HCT116 (cell line): ENCODE results near the gene SSH2. TPM values are rescaled to one million over a fixed set of nuclear protein-coding genes. Genes with fewer than 3 reads are reported as not detected.

Experiments
- ATAC-seq: fragments of 200-7000 bp; cut with Tn5 transposase; 2 replicates; pipeline ENCODE4 v1.9.1; 2020; ENCODE audit warnings: mild to moderate bottlenecking, moderate library complexity
- BruUV-seq: library from RNA; stranded (reverse); fragments of 400-500 nt; replicated peaks from 2 replicates; lab custom pipeline; 2021; lab: Mats Ljungman, UMichigan
- CTCF ChIA-PET: fragments of 300-600 bp; sonication (Branson Sonifier 250); formaldehyde crosslinking; loops from one replicate; lab custom pipeline; 2021; ENCODE audit warnings: antibody characterized with exemption; lab: Charles Lee
- POLR2A ChIA-PET: fragments of 300-600, 350-600 bp; sonication (Branson Sonifier 250); formaldehyde crosslinking; loops from one replicate; lab custom pipeline; 2021; ENCODE audit warnings: antibody characterized with exemption; lab: Charles Lee
- RAD21 ChIA-PET, 2 experiments: fragments of 300-600 bp; sonication (Branson Sonifier 250); formaldehyde crosslinking; loops; one replicate each; lab custom pipeline; 2023; ENCODE audit warnings: low total read pairs in 2 of 2; ENCODE audit not compliant: uncharacterized antibody in 2 of 2, unreplicated experiment in 2 of 2, low non-redundant PET in 1 of 2; lab: Charles Lee
- DNase-seq: peaks from one replicate; pipeline ENCODE4 v3.0.0-alpha.2; 2010; ENCODE audit warnings: low read depth, low spot score
- H2AFZ ChIP-seq: fragments of 200-600 bp; shearing (Covaris generic), sonication (generic); 2 replicates; pipeline ENCODE4 v1.6.1; 2017; ENCODE audit warnings: low read depth, mixed run types, mixed read lengths, antibody characterized with exemption, low read length; ENCODE audit not compliant: poor library complexity, severe bottlenecking
- H3K27ac ChIP-seq: 2 replicates; pipeline ENCODE4 v1.5.1; 2012; ENCODE audit warnings: low read depth, low read length
- H3K27me3 ChIP-seq: fragments of 200-600 bp; sonication (generic); 2 replicates; pipeline ENCODE4 v1.6.1; 2016; ENCODE audit warnings: mixed run types, low read length, mixed read lengths; ENCODE audit not compliant: insufficient read depth
- H3K36me3 ChIP-seq, 2 experiments: fragments of 200-500 bp in 1 of 2; fragments of 200-600 bp in 1 of 2; sonication (Bioruptor generic) in 1 of 2; sonication (generic) in 1 of 2; 2 replicates each; pipeline versions ENCODE4 v1.5.1 to v1.6.1; 2014 to 2016; ENCODE audit warnings: low read length in 2 of 2, inconsistent platforms in 1 of 2, mixed read lengths in 1 of 2, mixed run types in 1 of 2; ENCODE audit not compliant: insufficient read depth in 2 of 2, control insufficient read depth in 1 of 2
- H3K4me1 ChIP-seq, 2 experiments: fragments of 200-600 bp in 1 of 2; sonication (generic) in 1 of 2; 2 replicates each; pipeline versions ENCODE4 v1.5.1 to v1.6.1; 2012 to 2017; ENCODE audit warnings: low read length in 2 of 2, inconsistent platforms in 1 of 2, mild to moderate bottlenecking in 1 of 2, mixed read lengths in 1 of 2, mixed run types in 1 of 2, moderate library complexity in 1 of 2; ENCODE audit not compliant: insufficient read depth in 2 of 2, control insufficient read depth in 1 of 2
- H3K4me2 ChIP-seq: fragments of 200-600 bp; sonication (generic); 2 replicates; pipeline ENCODE4 v1.6.1; 2017; ENCODE audit warnings: mixed run types, low read length, mixed read lengths
- H3K4me3 ChIP-seq, 2 experiments: fragments of 200-600 bp in 1 of 2; sonication (generic) in 1 of 2; replicated peaks in 1 of 2; 2 replicates each; pipeline ENCODE4 v1.5.1; 2011 to 2016; ENCODE audit warnings: low read length in 2 of 2, control low read depth in 1 of 2, low read depth in 1 of 2, mild to moderate bottlenecking in 1 of 2, mixed read lengths in 1 of 2, mixed run types in 1 of 2
- H3K79me2 ChIP-seq: fragments of 200-600 bp; sonication (generic); 2 replicates; pipeline ENCODE4 v1.6.1; 2017; ENCODE audit warnings: mild to moderate bottlenecking, mixed run types, low read length, moderate library complexity, mixed read lengths; ENCODE audit not compliant: insufficient read depth
- H3K9ac ChIP-seq: fragments of 200-600 bp; sonication (generic); 2 replicates; pipeline ENCODE4 v1.6.1; 2016; ENCODE audit warnings: low read length, mixed read lengths
- H3K9me2 ChIP-seq: fragments of 200-600 bp; sonication (generic), shearing (Covaris generic); 2 replicates; pipeline ENCODE4 v1.6.1; 2017; ENCODE audit warnings: mixed run types, mild to moderate bottlenecking, moderate library complexity; ENCODE audit not compliant: insufficient read depth
- H3K9me3 ChIP-seq, 2 experiments: fragments of 200-500 bp in 1 of 2; fragments of 200-600 bp in 1 of 2; sonication (Bioruptor generic) in 1 of 2; sonication (generic) in 1 of 2; 2 replicates each; pipeline ENCODE4 v1.6.1; 2014 to 2017; ENCODE audit warnings: low read length in 2 of 2, mixed read lengths in 2 of 2, inconsistent platforms in 1 of 2, low read depth in 1 of 2, mild to moderate bottlenecking in 1 of 2, mixed run types in 1 of 2, moderate library complexity in 1 of 2; ENCODE audit not compliant: control insufficient read depth in 1 of 2, insufficient read depth in 1 of 2
- H4K20me1 ChIP-seq: fragments of 200-600 bp; sonication (generic), shearing (Covaris generic); 2 replicates; pipeline ENCODE4 v1.6.1; 2017; ENCODE audit warnings: mixed run types, mild to moderate bottlenecking, moderate library complexity; ENCODE audit not compliant: insufficient read depth
- CTCF ChIP-seq, 3 experiments: fragments of 200-600 bp in 1 of 3; sonication (generic) in 1 of 3; IDR thresholded peaks in 2 of 3; conservative IDR thresholded peaks in 1 of 3; 2 replicates each; pipeline ENCODE4 v1.5.1; 2012 to 2017; ENCODE audit warnings: low read depth in 2 of 3, low read length in 2 of 3, antibody characterized with exemption in 1 of 3, borderline replicate concordance in 1 of 3, control low read depth in 1 of 3, mild to moderate bottlenecking in 1 of 3, mixed read lengths in 1 of 3, mixed run types in 1 of 3, moderate library complexity in 1 of 3; ENCODE audit not compliant: insufficient read depth in 1 of 3
- ELF1 ChIP-seq: IDR thresholded peaks from 2 replicates; pipeline ENCODE4 v1.6.1; 2012; ENCODE audit warnings: low read depth, borderline replicate concordance
- JUND ChIP-seq: IDR thresholded peaks from 2 replicates; pipeline ENCODE4 v1.6.1; 2012
- POLR2AphosphoS5 ChIP-seq: IDR thresholded peaks from 2 replicates; pipeline ENCODE4 v1.6.1; 2011; ENCODE audit warnings: mild to moderate bottlenecking, low read depth, low read length, moderate library complexity
- RAD21 ChIP-seq: IDR thresholded peaks from 2 replicates; pipeline ENCODE4 v1.6.1; 2012; ENCODE audit warnings: low read depth, mild to moderate bottlenecking
- SRF ChIP-seq: IDR thresholded peaks from 2 replicates; pipeline ENCODE4 v1.6.1; 2012; ENCODE audit warnings: low read depth
- ZBTB33 ChIP-seq: IDR thresholded peaks from 2 replicates; pipeline ENCODE4 v1.6.1; 2011; ENCODE audit warnings: mild to moderate bottlenecking, low read length, moderate library complexity; ENCODE audit not compliant: insufficient replicate concordance; ENCODE audit errors: extremely low read depth
- intact Hi-C: fragments of 100-400 bp; cut with micrococcal nuclease; formaldehyde crosslinking; loops from 2 replicates; pipeline ENCODE4 v1.10.0; 2022
- total RNA-seq: library from RNA; stranded (reverse); gene quantifications from one replicate; pipeline ENCODE4 v1.2.1, GENCODE V29; 2021; ENCODE audit not compliant: unreplicated experiment
- TF ChIP-seq, protein P1 (sequence below): IDR thresholded peaks from 2 replicates; pipeline ENCODE4 v1.6.1; 2012; ENCODE audit warnings: low read depth

Gene SSH2
- total RNA-seq, 1 experiment from 2014 or later: 17.0 TPM

GRCh38 chr17:29719469-29719868 lies 210.6 kb downstream of the SSH2 start (continued):
- TF ChIP-seq, protein P1, sequence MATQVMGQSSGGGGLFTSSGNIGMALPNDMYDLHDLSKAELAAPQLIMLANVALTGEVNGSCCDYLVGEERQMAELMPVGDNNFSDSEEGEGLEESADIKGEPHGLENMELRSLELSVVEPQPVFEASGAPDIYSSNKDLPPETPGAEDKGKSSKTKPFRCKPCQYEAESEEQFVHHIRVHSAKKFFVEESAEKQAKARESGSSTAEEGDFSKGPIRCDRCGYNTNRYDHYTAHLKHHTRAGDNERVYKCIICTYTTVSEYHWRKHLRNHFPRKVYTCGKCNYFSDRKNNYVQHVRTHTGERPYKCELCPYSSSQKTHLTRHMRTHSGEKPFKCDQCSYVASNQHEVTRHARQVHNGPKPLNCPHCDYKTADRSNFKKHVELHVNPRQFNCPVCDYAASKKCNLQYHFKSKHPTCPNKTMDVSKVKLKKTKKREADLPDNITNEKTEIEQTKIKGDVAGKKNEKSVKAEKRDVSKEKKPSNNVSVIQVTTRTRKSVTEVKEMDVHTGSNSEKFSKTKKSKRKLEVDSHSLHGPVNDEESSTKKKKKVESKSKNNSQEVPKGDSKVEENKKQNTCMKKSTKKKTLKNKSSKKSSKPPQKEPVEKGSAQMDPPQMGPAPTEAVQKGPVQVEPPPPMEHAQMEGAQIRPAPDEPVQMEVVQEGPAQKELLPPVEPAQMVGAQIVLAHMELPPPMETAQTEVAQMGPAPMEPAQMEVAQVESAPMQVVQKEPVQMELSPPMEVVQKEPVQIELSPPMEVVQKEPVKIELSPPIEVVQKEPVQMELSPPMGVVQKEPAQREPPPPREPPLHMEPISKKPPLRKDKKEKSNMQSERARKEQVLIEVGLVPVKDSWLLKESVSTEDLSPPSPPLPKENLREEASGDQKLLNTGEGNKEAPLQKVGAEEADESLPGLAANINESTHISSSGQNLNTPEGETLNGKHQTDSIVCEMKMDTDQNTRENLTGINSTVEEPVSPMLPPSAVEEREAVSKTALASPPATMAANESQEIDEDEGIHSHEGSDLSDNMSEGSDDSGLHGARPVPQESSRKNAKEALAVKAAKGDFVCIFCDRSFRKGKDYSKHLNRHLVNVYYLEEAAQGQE: no peak
- TF ChIP-seq, all 23 proteins: peak for 0

DNA sequence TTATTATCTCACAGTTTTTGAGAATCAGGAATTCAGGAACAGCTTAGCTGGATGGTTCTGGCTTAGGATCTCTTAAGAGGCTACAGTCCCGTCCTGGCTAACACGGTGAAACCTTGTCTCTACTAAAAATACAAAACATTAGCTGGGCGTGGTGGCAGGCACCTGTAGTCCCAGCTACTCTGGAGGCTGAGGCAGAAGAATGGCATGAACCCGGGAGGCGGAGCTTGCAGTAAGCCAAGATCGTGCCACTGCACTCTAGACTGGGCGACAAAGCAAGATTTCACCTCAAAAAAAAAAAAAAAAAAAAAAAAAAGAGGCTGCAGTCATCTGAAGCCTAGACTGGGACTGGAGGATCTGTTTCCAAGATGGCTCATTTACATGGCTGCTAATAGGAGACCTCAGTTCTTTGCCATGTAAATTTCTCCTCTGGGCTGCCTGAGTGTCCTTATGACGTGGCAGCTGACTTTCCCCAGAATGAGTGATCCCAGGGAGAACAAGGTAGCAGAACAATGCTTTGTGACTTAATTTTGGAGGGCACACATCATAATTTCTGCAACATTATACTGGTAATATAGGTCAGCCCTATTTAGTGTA lies 211.5 kb downstream of the SSH2 start:
- ChIA-PET POLR2A (no interaction called here), CTCF (interaction anchor here (0.7 kb wide), 1 partner anchor 327 kb away, joined by 3 read pairs; no protein-coding TSS in a partner anchor), RAD21 (no interaction called here)
- ATAC-seq (no peak), DNase-seq (no peak)
- no peak overlapping the region for H3K4me3 ChIP-seq
- H3K27ac ChIP-seq: no peak overlapping the region
- H3K9me3 ChIP-seq: no peaks in the 10 kb centered on the region
- H3K9ac ChIP-seq: no peak overlapping the region
- H3K36me3 ChIP-seq: no peaks in the 10 kb centered on the region
- H3K79me2 ChIP-seq: no peaks in the 10 kb centered on the region
- H3K4me1 ChIP-seq: peaks cover 0 to 10% of the 10 kb centered on the region in 2 experiments; a peak in 1 of 4 replicates
- H2AFZ ChIP-seq: no peak overlapping the region
- H3K27me3 ChIP-seq: no peaks in the 10 kb centered on the region
- no peaks in the 10 kb centered on the region for H3K9me2 ChIP-seq
- TF ChIP-seq ZBTB33: no peak
- TF ChIP-seq JUND: no peak
- no peak for TF ChIP-seq RAD21
- no peak for TF ChIP-seq POLR2AphosphoS5
- TF ChIP-seq, protein P1: no peak
- no peak for TF ChIP-seq ELF1
- TF ChIP-seq SRF: no peak
- TF ChIP-seq CTCF (IDR thresholded peaks at IDR 0.05 in 2 of 3, conservative IDR thresholded peaks at IDR 0.05 in 1 of 3; ENCODE audit: borderline replicate concordance in 1 of 3, insufficient read depth in 1 of 3, low read depth in 2 of 3, low read length in 2 of 3): no peak
- no peak overlapping the region for H3K4me2 ChIP-seq
- intact Hi-C loops: no loop called here
- no peaks in the 10 kb centered on the region for H4K20me1 ChIP-seq
- BruUV-seq: no TSS peak
